Measurements from ENCODE around the gene BGLAP.

The BGLAP gene

GRCh38 chr1:156246781-156247459 lies 4.9 kb downstream of the BGLAP start:
- no peak overlapping the region for H3K27ac ChIP-seq
- TF ChIP-seq CTCF (conservative IDR thresholded peaks at IDR 0.05) = no peak

- TF ChIP-seq CTCF (conservative IDR thresholded peaks at IDR 0.05) = no peak
- H3K27ac ChIP-seq = no peak within 1 kb of the TSS
Measured at GRCh38 chr1:156247460-156248322, 5.7 kb downstream of the BGLAP start, which contains the start of gene PAQR6. PAQR6 (minus strand) TSS chr1:156248056; CDS start chr1:156246731, 1,325 bp downstream.

- TF ChIP-seq CTCF (conservative IDR thresholded peaks at IDR 0.05) = no peak
- H3K27ac ChIP-seq = no peak overlapping the region
Measured at GRCh38 chr1:156248323-156248683, 6.3 kb downstream of the BGLAP start.

GRCh38 chr1:156249593-156249992 lies 7.6 kb downstream of the BGLAP start:
- no peak overlapping the region for H3K27ac ChIP-seq
- TF ChIP-seq CTCF (conservative IDR thresholded peaks at IDR 0.05) = no peak

GRCh38 chr1:156251527-156251926 lies 9.5 kb downstream of the BGLAP start:
- no peak overlapping the region; the same call in 1 of the 2 replicates for H3K27ac ChIP-seq
- TF ChIP-seq CTCF (conservative IDR thresholded peaks at IDR 0.05) = no peak

- no peak overlapping the region for H3K27ac ChIP-seq
- no peak for TF ChIP-seq CTCF (conservative IDR thresholded peaks at IDR 0.05)
Measured at GRCh38 chr1:156253634-156254033, 11.7 kb downstream of the BGLAP start.

GRCh38 chr1:156257711-156258110 lies 15.7 kb downstream of the BGLAP start:
- TF ChIP-seq CTCF (conservative IDR thresholded peaks at IDR 0.05) = no peak
- no peak overlapping the region for H3K27ac ChIP-seq

Data from VCaP (cell line).